Endothelial cell of umbilical vein (primary cell): Measurements from ENCODE around the gene SLC24A1. TPM values are rescaled to one million over a fixed set of nuclear protein-coding genes. Genes with fewer than 3 reads are reported as not detected.

Source experiments
- BruUV-seq: library from RNA; stranded (reverse); fragments of 400-500 nt; replicated peaks from 2 replicates; lab custom pipeline; 2021; lab: Mats Ljungman, UMichigan
- CTCF ChIA-PET: fragments of 300-600, 350-600 bp; sonication (Branson Sonifier 250); formaldehyde crosslinking; loops from one replicate; lab custom pipeline; 2021; ENCODE audit warnings: antibody characterized with exemption, inconsistent platforms; lab: Charles Lee
- POLR2A ChIA-PET: fragments of 300-600, 350-600 bp; sonication (Branson Sonifier 250); formaldehyde crosslinking; loops from one replicate; lab custom pipeline; 2021; ENCODE audit warnings: antibody characterized with exemption, inconsistent platforms; lab: Charles Lee
- DNase-seq: peaks from one replicate; pipeline ENCODE4 v3.0.0-alpha.2; 2011; ENCODE audit warnings: low read depth, low spot score
- FAIRE-seq: peaks from 2 replicates; lab custom pipeline; 2011; peaks lifted over from hg19 to GRCh38; lab: Jason Lieb, UNC
- H2AFZ ChIP-seq: 2 replicates; pipeline ENCODE4 v1.6.0; 2012; ENCODE audit warnings: low read depth, low read length, control low read depth, inconsistent platforms
- H3K27ac ChIP-seq: 2 replicates; pipeline ENCODE4 v1.5.1; 2011; ENCODE audit warnings: low read depth, mild to moderate bottlenecking, control low read depth, low read length, moderate library complexity; ENCODE audit not compliant: insufficient read depth
- H3K27me3 ChIP-seq, 2 experiments: 2 replicates each; pipeline versions ENCODE4 v1.6.0 to v1.6.1; 2011; ENCODE audit warnings: low read length in 2 of 2, mixed read lengths in 1 of 2; ENCODE audit not compliant: control insufficient read depth in 2 of 2, insufficient read depth in 2 of 2
- H3K36me3 ChIP-seq, 2 experiments: 2 replicates in 1 of 2; 3 replicates in 1 of 2; pipeline ENCODE4 v1.5.1; 2011; ENCODE audit warnings: low read length in 2 of 2, mild to moderate bottlenecking in 1 of 2, moderate library complexity in 1 of 2; ENCODE audit not compliant: control insufficient read depth in 2 of 2, insufficient read depth in 2 of 2; ENCODE audit errors: extremely low read depth in 1 of 2
- H3K4me1 ChIP-seq: 3 replicates; pipeline ENCODE4 v1.5.1; 2011; ENCODE audit warnings: mild to moderate bottlenecking, low read length; ENCODE audit not compliant: control insufficient read depth, insufficient read depth; ENCODE audit errors: extremely low read depth
- H3K4me2 ChIP-seq: 2 replicates; pipeline ENCODE4 v1.6.1; 2011; ENCODE audit warnings: low read length, control low read depth, mixed read lengths; ENCODE audit not compliant: insufficient read depth
- H3K4me3 ChIP-seq, 3 experiments: fragments of 200-600 bp in 1 of 3; sonication (generic), shearing (Covaris generic) in 1 of 3; replicated peaks in 1 of 3; 2 replicates each; pipeline ENCODE4 v1.5.1; 2011 to 2016; ENCODE audit warnings: control low read depth in 3 of 3, low read length in 3 of 3, mild to moderate bottlenecking in 2 of 3, inconsistent platforms in 1 of 3, low read depth in 1 of 3, moderate library complexity in 1 of 3; ENCODE audit not compliant: insufficient read depth in 1 of 3
- H3K79me2 ChIP-seq: 2 replicates; pipeline ENCODE4 v1.6.0; 2012; ENCODE audit warnings: low read length, inconsistent platforms; ENCODE audit not compliant: control insufficient read depth, insufficient read depth
- H3K9ac ChIP-seq: replicated peaks from 2 replicates; pipeline ENCODE3; 2011; ENCODE audit warnings: low read length, control low read depth; ENCODE audit not compliant: insufficient read depth; ENCODE audit errors: extremely low read depth
- H3K9me1 ChIP-seq: replicated peaks from 3 replicates; pipeline ENCODE4 v1.6.0; 2011; ENCODE audit warnings: mild to moderate bottlenecking, low read length; ENCODE audit not compliant: control insufficient read depth, insufficient read depth; ENCODE audit errors: extremely low read depth
- H3K9me3 ChIP-seq: replicated peaks from 2 replicates; pipeline ENCODE4 v1.5.1; 2012; ENCODE audit warnings: low read length, inconsistent platforms; ENCODE audit not compliant: control insufficient read depth, insufficient read depth
- H4K20me1 ChIP-seq: replicated peaks from 2 replicates; pipeline ENCODE3; 2011; ENCODE audit warnings: mild to moderate bottlenecking, low read length; ENCODE audit not compliant: control insufficient read depth, insufficient read depth; ENCODE audit errors: extremely low read depth
- CTCF ChIP-seq, 2 donors: IDR thresholded peaks; 1 replicate in 1 of 2; 2 replicates in 1 of 2; pipeline ENCODE4 v1.5.1; 2011; ENCODE audit warnings: low read length in 2 of 2, mild to moderate bottlenecking in 2 of 2, moderate library complexity in 2 of 2, control low read depth in 1 of 2, inconsistent platforms in 1 of 2, low read depth in 1 of 2; ENCODE audit not compliant: insufficient read depth in 1 of 2; ENCODE audit errors: extremely low read depth in 1 of 2
- EZH2 ChIP-seq: IDR thresholded peaks from 2 replicates; pipeline ENCODE4 v1.6.1; 2012; ENCODE audit warnings: borderline replicate concordance, low read depth, mild to moderate bottlenecking, moderate library complexity, low read length, inconsistent platforms; ENCODE audit not compliant: severe bottlenecking
- FOS ChIP-seq: IDR thresholded peaks from 2 replicates; pipeline ENCODE4 v1.6.1; 2011; ENCODE audit warnings: mild to moderate bottlenecking, low read length, moderate library complexity, borderline replicate concordance; ENCODE audit not compliant: insufficient read depth
- GATA2 ChIP-seq: IDR thresholded peaks from 2 replicates; pipeline ENCODE4 v1.7.0; 2011; ENCODE audit warnings: low read depth, mild to moderate bottlenecking, moderate library complexity, mixed read lengths, low read length; ENCODE audit not compliant: insufficient read length, insufficient read depth
- JUN ChIP-seq: IDR thresholded peaks from 2 replicates; pipeline ENCODE4 v1.6.1; 2011; ENCODE audit warnings: borderline replicate concordance, low read depth; ENCODE audit not compliant: insufficient read length, insufficient read depth
- MAX ChIP-seq: IDR thresholded peaks from 2 replicates; pipeline ENCODE4 v1.6.1; 2011; ENCODE audit not compliant: insufficient read depth, insufficient read length
- MYC ChIP-seq: IDR thresholded peaks from one replicate; pipeline ENCODE4 v1.6.1; 2011; ENCODE audit warnings: mild to moderate bottlenecking, low read depth, low read length
- POLR2A ChIP-seq: IDR thresholded peaks from 2 replicates; pipeline ENCODE4 v1.6.1; 2012; ENCODE audit warnings: low read depth, mild to moderate bottlenecking, control low read depth, low read length
- POLR2AphosphoS5 ChIP-seq: IDR thresholded peaks from 2 replicates; pipeline ENCODE4 v1.6.1; 2012; ENCODE audit warnings: low read depth, mild to moderate bottlenecking, control low read depth, low read length, moderate library complexity; ENCODE audit not compliant: insufficient read depth
- dilution Hi-C: fragments of 300-500 bp; cut with MboI; formaldehyde crosslinking; loops from one replicate; pipeline ENCODE4 v1.15.0; 2019; ENCODE audit warnings: low sequenced_read_pairs; ENCODE audit not compliant: extremely low pct_ligation_motif_present
- intact Hi-C: fragments of 100-400 bp; cut with micrococcal nuclease; formaldehyde crosslinking; loops from one replicate; pipeline ENCODE4 v1.10.0; 2022
- polyA plus RNA-seq, 4 experiments: library from polyadenylated mRNA; depleted of rRNA in 3 of 4; stranded (reverse) in 3 of 4; unstranded in 1 of 4; fragments of >200 nt; gene quantifications; 2 replicates each; pipeline versions ENCODE4 v1.2.1 to v1.2.3, GENCODE V29; 2011 to 2012; ENCODE audit warnings: missing spikeins in 1 of 4
- total RNA-seq: library from RNA; stranded (reverse); gene quantifications from 2 replicates; pipeline ENCODE4 v1.2.3, GENCODE V29; 2021

Gene SLC24A1
- total and polyA plus RNA-seq, 2 donors (not counting 3 experiments of a cell fraction or from before 2014, with no cell fraction given), result 3.6 to 7.3 TPM

DNA sequence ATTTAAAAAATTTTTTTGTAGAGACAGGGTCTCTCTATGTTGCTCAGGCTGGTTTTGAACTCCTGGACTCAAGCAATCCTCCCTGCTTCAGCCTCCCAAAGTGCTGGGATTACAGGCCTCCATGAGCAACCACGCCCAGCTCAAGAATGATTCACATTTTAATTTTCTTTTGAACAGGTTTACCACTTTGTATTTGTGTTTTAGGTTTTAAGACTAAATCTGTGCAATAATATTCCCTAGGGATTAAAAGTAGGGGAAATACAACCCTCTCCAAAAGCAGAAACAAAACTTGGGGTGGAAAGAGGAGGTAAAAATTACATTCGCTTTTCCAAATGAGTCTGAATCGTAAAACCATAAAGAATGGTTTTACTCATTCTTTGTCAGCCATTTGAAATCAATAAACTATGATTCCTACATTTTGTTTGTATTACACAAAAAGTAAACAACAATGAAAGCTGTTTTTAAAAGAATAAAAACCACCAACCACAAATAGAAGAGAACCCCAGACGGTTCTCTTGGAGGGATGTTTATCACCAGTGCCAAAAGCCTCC lies 37.8 kb downstream of the SLC24A1 start:
- no peaks in the 10 kb centered on the region for H3K9me1 ChIP-seq
- H3K4me1 ChIP-seq, result peaks cover 10% of the 10 kb centered on the region
- FAIRE-seq (no peak), DNase-seq (no peak)
- H3K9ac ChIP-seq, result no peak overlapping the region
- H3K9me3 ChIP-seq, result no peaks in the 10 kb centered on the region
- no peaks in the 10 kb centered on the region for H3K27me3 ChIP-seq
- no peak overlapping the region for H3K27ac ChIP-seq
- BruUV-seq, result no TSS peak
- dilution Hi-C loops, result no loop called here
- H3K36me3 ChIP-seq, result peaks cover 0 to 7% of the 10 kb centered on the region in 2 experiments
- TF ChIP-seq MYC, result no peak
- TF ChIP-seq FOS, result no peak
- TF ChIP-seq CTCF (IDR thresholded peaks at IDR 0.05; ENCODE audit: extremely low read depth in 1 of 2, insufficient read depth in 1 of 2, low read depth in 1 of 2, low read length in 2 of 2), result no peak
- TF ChIP-seq POLR2A, result no peak
- no peak for TF ChIP-seq EZH2
- TF ChIP-seq GATA2, result no peak
- no peak for TF ChIP-seq MAX
- TF ChIP-seq POLR2AphosphoS5, result no peak
- no peak for TF ChIP-seq JUN
- H4K20me1 ChIP-seq, result no peaks in the 10 kb centered on the region
- POLR2A ChIA-PET, result no interaction called here
- no peak overlapping the region for H3K4me2 ChIP-seq
- no peaks in the 10 kb centered on the region for H3K79me2 ChIP-seq
- no peak overlapping the region for H3K4me3 ChIP-seq
- intact Hi-C loops, result no loop called here
- CTCF ChIA-PET, result interaction anchor here (1.2 to 2.2 kb wide), 3 partner anchors 9 to 20 kb away, joined by 3 to 8 read pairs (median 7); no protein-coding TSS in a partner anchor
- H2AFZ ChIP-seq, result no peak overlapping the region
